DMS53 (cell line): ENCODE data around the gene PLEK.
"Not testable (repeated sequence)": the region's sequence is repeated elsewhere in the genome, so short reads cannot be mapped to it uniquely, and the experiment has no call there.

Experiments
- DNase-seq: peaks from one replicate; lab custom pipeline; 2025; lab: John Stamatoyannopoulos, UW

PLEK gene

GRCh38 chr2:68352651-68353391 is 12.3 kb upstream of the PLEK start:
- DNase-seq: no peak

DNA sequence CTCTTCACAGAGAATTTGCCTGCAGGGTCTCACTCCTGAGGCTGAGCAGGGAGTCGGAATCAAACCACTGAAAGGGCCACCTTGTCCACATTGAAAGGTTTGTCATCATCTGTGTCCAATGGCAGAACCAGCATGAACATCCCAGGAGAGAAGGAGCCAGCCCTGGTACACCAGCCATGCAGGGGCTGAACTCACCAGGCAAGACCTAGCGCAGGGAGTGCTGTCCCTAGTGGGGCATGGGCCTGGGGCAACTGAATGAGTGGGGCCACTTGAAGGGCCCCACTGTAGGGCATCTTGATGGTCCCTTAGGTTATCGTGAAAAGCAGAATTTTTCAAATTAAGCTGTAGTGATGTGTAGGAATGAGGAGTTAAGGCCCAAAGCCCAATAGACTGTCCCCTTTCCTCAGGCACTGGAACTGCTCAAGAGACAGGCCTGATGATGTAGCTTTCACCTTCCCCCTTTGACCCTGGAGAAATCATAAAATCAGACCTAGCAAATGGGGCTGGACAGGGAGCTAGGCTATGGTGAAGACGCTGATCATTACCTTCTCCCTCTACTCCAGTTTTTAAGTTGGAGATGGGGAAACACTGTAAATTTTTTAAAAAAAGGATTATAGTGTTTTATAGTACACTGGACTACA is 8.4 kb upstream of the PLEK start:
- no peak for DNase-seq

GRCh38 chr2:68357605-68358337 is 7.3 kb upstream of the PLEK start:
- peak; percentile 82 for DNase-seq

GRCh38 chr2:68359889-68360288 is 5.2 kb upstream of the PLEK start:
- no peak for DNase-seq

- peak; percentile 93 for DNase-seq
Measured at GRCh38 chr2:68362069-68362468, 3.0 kb upstream of the PLEK start.

DNA sequence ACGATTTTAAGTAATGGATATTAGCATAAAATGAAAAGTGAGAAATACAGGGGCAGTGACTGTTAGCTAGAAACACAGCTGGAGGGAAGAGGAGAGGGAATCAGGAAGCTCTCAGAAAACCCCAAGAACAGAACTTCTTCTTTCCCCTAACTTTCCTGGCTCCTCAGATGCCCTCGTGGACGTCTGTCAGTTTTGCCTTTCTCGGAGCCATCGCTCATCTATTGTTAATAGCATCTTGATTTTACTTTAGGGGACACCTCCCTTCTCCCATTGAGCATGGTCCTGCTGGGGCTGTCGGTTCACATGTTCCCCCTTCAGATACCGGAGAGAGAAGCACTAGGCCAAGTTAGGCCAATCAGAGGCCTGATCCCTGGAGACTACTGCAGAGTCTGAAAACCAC is 2.3 kb upstream of the PLEK start:
- no peak for DNase-seq

GRCh38 chr2:68363721-68364120 is 1.4 kb upstream of the PLEK start:
- DNase-seq: no peak

- no peak for DNase-seq
Measured at GRCh38 chr2:68366083-68366560, 1.0 kb downstream of the PLEK start.

DNA sequence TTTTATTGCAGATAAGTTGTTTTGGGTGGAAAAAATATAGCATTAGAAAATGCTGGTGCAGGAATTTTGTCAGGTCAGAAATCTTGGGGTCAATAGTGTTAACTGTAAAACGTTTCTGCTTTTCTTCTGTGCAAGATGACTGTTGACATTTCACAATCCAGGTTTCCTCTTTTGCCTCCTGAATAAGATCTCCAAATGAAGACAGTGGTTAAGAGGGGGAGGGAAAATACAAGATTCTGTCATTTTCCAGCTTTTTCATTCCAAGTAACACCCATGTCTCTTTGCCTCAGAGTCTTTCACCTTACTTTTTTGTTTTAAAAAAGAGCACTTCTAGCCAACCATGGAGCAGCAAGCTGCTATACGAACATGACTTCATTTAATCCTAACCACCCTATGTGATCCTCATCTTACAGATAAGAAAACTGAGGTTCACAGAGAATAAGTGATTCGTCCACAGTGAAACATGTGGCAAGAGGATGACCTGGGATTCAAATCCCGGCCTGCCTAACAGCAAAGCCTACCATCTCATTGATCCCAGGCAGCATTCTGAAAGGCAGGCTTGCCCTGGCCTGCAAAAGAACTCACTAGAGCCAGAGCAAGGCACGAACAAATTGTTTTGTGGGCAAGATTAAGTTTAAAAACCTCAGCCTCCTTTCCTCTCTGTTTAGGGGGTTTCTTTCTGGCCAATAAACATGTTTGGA is 3.0 kb downstream of the PLEK start:
- no peak for DNase-seq

DNA sequence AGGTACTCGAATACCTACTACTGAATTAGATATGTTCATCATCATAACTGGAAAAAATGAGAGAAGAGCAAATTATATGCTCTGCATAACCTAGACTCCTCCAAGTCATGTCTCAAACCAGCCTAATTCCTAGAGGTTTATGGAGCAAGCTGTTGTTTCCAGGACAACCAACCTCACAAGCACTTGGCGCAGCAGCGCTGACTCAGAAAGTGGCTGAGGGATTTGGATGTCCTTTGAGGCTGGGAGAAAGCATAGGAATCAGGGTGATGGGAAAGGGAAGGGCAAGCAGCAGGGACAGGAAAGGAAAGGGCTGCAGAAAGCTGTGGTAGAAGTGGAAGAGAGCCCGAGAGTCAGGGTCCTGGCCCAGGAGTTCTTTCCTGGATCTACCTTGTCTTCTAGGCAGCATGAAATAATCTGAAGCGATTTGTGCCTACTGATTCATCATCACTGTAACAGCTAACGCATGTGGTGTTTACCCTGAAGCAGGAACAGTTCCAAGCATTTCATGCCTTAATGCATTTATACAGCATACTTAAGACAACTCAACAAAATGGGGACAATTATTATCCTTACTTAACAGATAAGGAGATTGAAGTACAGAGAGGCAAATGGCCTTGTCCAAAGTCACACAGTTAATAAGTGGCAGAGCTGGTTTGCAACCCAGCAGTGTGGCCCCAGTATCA is 3.7 kb downstream of the PLEK start:
- peak; percentile 29 for DNase-seq

DNA sequence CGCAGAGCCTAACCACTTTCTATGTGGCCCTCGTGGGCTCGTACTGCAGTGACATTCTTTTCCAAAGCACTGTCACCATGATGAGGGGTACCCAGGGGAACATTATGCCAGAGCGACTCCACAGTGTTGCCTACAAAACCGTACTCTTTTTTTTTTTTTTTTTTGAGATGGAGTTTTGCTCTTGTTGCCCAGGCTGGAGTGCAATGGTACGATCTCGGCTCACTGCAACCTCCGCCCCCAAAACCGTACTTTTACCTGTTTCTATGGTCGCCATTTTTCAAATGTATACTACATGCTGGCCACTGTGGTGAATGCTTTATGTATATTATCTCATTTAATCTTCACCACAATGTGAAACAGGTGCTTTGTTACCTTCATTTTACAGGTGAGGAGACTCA is 4.3 kb downstream of the PLEK start:
- DNase-seq: no peak

DNA sequence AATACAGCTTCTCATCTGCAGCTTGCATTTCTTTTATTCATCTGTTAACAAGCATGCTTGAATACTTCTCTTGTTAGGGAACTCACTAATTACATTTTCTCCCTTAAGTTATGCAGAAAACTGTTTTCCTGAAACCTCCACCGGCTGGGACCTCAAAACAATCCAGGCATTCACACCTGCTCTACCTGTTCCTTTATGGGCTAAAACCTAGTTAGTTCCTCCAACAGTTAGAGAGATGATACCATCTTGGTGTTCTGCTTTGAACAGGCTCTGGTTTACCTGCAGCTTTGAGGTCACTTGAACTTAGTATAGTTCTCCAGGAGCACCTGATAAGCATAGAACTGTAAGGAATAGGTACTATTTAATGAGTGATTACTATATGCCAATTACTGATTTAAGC is 6.1 kb downstream of the PLEK start:
- DNase-seq: no peak

DNA sequence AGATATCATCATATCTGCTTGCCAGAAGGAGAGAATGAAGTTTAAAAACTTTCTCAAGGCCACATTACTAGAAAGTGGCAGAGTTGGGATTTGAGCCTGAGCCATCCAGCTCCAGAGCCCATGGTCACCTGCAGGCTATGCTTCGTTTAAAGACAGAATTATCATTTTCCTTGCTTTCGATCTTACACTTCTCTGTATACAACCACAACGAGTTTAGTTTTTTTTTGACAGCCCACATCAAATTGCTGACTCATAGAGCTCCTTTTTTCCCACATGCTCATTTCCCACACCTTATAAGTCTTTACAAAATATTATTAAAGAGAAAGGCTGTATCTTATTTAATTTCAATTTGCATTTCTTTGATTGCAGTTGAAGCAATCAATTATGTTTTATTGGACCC is 6.5 kb downstream of the PLEK start:
- DNase-seq: no peak

DNA sequence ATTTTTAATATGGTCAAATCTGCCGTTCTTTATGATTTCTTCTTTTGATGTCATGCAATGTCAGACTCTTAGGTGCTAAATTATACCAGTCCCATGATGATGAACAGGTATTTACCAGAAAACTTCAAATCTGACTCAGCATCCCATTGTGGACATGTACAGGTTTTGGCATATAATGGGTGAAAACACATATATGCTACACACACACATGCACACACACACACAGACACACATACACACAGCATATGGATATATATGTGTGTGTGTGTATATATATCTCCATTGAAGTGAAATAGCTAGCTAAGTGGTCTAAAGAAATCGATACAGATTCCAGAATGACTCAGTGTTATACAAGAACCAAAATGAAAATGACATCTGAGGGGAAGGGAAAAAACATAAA is 7.4 kb downstream of the PLEK start:
- no peak for DNase-seq

DNA sequence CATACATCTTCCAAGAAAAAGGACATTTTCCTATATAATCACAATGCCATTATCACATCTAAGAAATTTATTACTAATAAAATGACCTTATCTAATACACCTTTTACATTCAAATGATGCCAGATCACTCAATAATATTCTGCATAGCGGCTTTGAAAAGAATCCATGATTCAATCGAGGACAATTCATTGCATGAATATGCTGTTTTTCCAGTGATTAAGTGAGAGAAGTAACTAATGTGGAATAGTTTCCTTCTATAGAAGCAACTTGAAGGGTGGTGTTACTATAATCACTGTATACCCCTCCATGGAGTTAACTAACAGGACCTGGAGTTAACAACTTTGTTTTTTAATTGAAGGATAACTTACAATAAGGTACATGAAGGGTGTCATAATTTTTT is 9.1 kb downstream of the PLEK start:
- no peak for DNase-seq

DNA sequence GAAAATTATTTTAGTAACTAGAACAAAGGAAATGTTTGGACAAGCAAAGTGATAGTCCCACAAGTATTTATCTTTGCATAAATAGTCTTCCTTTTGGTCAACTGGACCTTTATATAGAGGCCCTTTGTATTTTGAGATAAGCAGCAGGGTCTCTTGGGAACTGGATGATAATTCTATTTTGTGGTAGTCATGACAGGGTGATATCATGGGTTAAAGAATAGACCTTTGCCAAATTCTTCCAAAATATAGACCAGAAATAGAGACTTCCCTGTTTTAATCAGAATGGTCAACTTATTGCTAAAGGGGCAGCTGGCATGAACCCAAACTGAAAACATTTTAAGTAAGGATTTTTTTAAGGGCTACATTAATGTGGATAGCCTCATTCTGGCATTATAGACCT is 10.5 kb downstream of the PLEK start:
- DNase-seq: no peak

- DNase-seq: no peak
Measured at GRCh38 chr2:68377137-68377780, 12.2 kb downstream of the PLEK start.

- not testable (repeated sequence) for DNase-seq
Measured at GRCh38 chr2:68378779-68379178, 13.7 kb downstream of the PLEK start.

- no peak for DNase-seq
Measured at GRCh38 chr2:68379184-68379708, 14.2 kb downstream of the PLEK start.

GRCh38 chr2:68383778-68384177 is 18.7 kb downstream of the PLEK start:
- DNase-seq: no peak

DNA sequence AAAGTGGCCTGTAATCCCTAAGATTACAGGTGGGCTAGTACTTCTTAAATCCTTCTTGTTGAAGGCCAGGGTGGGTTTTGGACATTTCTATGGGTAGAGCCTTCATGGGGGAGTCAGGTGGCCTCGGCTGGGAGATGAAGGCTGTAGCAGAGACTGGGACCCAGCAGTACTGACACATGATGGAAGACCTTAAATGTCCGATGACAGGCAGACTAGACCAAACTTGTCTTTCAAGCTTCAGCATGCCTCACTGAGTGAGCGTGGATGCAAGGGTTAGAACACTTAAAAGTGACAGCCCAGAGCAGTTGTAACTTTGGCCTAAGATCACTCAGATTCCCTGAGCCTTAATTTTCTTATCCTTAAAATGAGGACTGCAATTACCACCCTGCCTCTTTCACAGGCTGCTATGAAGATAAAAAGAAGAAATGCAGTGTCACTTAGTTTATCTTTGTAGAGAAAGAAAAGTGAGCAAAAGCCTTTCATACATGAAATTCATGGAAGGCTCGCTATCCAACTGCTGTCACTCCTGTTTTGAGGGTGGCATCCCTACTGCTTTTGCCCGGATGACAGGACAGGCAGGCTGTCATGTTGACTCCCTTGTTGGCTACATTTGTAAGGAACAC is 19.5 kb downstream of the PLEK start:
- DNase-seq: no peak
